H54 (cell line): Measurements from ENCODE around the gene LSM4.

Source experiments
- DNase-seq: peaks from one replicate; pipeline ENCODE4 v3.0.0; 2011; ENCODE audit warnings: low spot score, mixed read lengths; ENCODE audit not compliant: insufficient read length
- FAIRE-seq: peaks from 3 replicates; lab custom pipeline; 2011; peaks lifted over from hg19 to GRCh38; lab: Jason Lieb, UNC
- POLR2A ChIP-seq: IDR thresholded peaks from 2 replicates; pipeline ENCODE4 v1.6.1; 2011; ENCODE audit warnings: low read depth, mild to moderate bottlenecking, low read length

The LSM4 gene

GRCh38 chr19:18263324-18264136 lies 59.3 kb downstream of the LSM4 start:
- no peak for DNase-seq
- no peak for FAIRE-seq
- TF ChIP-seq POLR2A, result no peak

GRCh38 chr19:18262917-18263316 lies 60.0 kb downstream of the LSM4 start:
- no peak for FAIRE-seq
- no peak for TF ChIP-seq POLR2A
- no peak for DNase-seq

GRCh38 chr19:18262144-18262543 lies 60.7 kb downstream of the LSM4 start:
- no peak for FAIRE-seq
- TF ChIP-seq POLR2A, result no peak
- no peak for DNase-seq

- TF ChIP-seq POLR2A, result no peak
- DNase-seq (no peak), FAIRE-seq (no peak)
These were observed 61.4 kb downstream of the LSM4 start for GRCh38 chr19:18261474-18261873.

- FAIRE-seq (no peak), DNase-seq (no peak)
- TF ChIP-seq POLR2A, result no peak
These were observed 63.0 kb downstream of the LSM4 start for GRCh38 chr19:18259893-18260292.

- DNase-seq, result peak; percentile 54
- no peak for FAIRE-seq
- no peak for TF ChIP-seq POLR2A
These were observed 65.1 kb downstream of the LSM4 start for GRCh38 chr19:18257503-18258470.
